SK-N-SH (cell line): ENCODE data around the gene NAMPT. TPM values are rescaled to one million over a fixed set of nuclear protein-coding genes. Genes with fewer than 3 reads are reported as not detected.

ENCODE experiments used
- CTCF ChIA-PET: fragments of 300-600, 350-600 bp; formaldehyde crosslinking; extraction: SDS; loops from one replicate; lab custom pipeline; 2021; lab: Yijun Ruan, JAX
- POLR2A ChIA-PET: fragments of 350-600 bp; sonication (Branson Sonifier 250); formaldehyde crosslinking; extraction: SDS; loops from one replicate; lab custom pipeline; 2020; ENCODE audit warnings: antibody characterized with exemption, inconsistent platforms; lab: Yijun Ruan, JAX
- DNase-seq: peaks from one replicate; pipeline ENCODE4 v3.0.0; 2012
- H2AFZ ChIP-seq: fragments of 200-600 bp; sonication (generic); 2 replicates; pipeline ENCODE4 v1.8.1; 2016; ENCODE audit warnings: antibody characterized with exemption, mild to moderate bottlenecking, low read depth
- H3F3A ChIP-seq: fragments of 200-600 bp; sonication (generic); replicated peaks from 2 replicates; pipeline ENCODE3; 2016; ENCODE audit warnings: antibody characterized with exemption, mild to moderate bottlenecking; ENCODE audit not compliant: insufficient read depth
- H3K27ac ChIP-seq, 2 experiments: fragments of 200-500 bp in 1 of 2; fragments of 200-600 bp in 1 of 2; sonication (Bioruptor generic) in 1 of 2; sonication (generic), shearing (Covaris generic) in 1 of 2; 2 replicates each; pipeline versions ENCODE4 v1.5.1 to v1.6.1; 2014 to 2016; ENCODE audit warnings: low read depth in 2 of 2, inconsistent platforms in 1 of 2, low read length in 1 of 2, mild to moderate bottlenecking in 1 of 2, mixed read lengths in 1 of 2
- H3K27me3 ChIP-seq: fragments of 200-600 bp; sonication (generic), shearing (Covaris generic); 2 replicates; pipeline ENCODE4 v1.6.1; 2016; ENCODE audit warnings: mixed run types; ENCODE audit not compliant: insufficient read depth
- H3K36me3 ChIP-seq, 2 experiments: fragments of 200-500 bp in 1 of 2; fragments of 200-600 bp in 1 of 2; sonication (Bioruptor generic) in 1 of 2; sonication (generic) in 1 of 2; replicated peaks in 1 of 2; 2 replicates each; pipeline versions ENCODE3 to v1.5.1; 2014 to 2016; ENCODE audit warnings: low read length in 1 of 2, mild to moderate bottlenecking in 1 of 2; ENCODE audit not compliant: insufficient read depth in 2 of 2, control insufficient read depth in 1 of 2
- H3K4me1 ChIP-seq, 2 experiments: fragments of 200-500 bp in 1 of 2; fragments of 200-600 bp in 1 of 2; sonication (Bioruptor generic) in 1 of 2; sonication (generic), shearing (Covaris generic) in 1 of 2; 2 replicates each; pipeline versions ENCODE4 v1.5.1 to v1.6.1; 2014 to 2016; ENCODE audit warnings: low read depth in 1 of 2, low read length in 1 of 2, mixed run types in 1 of 2; ENCODE audit not compliant: insufficient read depth in 2 of 2, control insufficient read depth in 1 of 2
- H3K4me2 ChIP-seq: fragments of 200-600 bp; sonication (generic), shearing (Covaris generic); 2 replicates; pipeline ENCODE4 v1.6.1; 2017; ENCODE audit warnings: mixed run types
- H3K4me3 ChIP-seq, 2 experiments: fragments of 200-500 bp in 1 of 2; fragments of 200-600 bp in 1 of 2; sonication (Bioruptor generic) in 1 of 2; sonication (generic), shearing (Covaris generic) in 1 of 2; 2 replicates each; pipeline versions ENCODE4 v1.5.1 to v1.8.1; 2014 to 2016; ENCODE audit warnings: low read depth in 2 of 2, inconsistent platforms in 1 of 2, low read length in 1 of 2, mild to moderate bottlenecking in 1 of 2, mixed read lengths in 1 of 2, moderate library complexity in 1 of 2
- H3K79me2 ChIP-seq: fragments of 200-600 bp; sonication (generic); 2 replicates; pipeline ENCODE4 v1.8.1; 2017; ENCODE audit warnings: mild to moderate bottlenecking; ENCODE audit not compliant: insufficient read depth
- H3K9ac ChIP-seq: fragments of 200-600 bp; sonication (generic); 2 replicates; pipeline ENCODE4 v1.6.1; 2017; ENCODE audit warnings: mixed run types
- H3K9me2 ChIP-seq: fragments of 200-600 bp; sonication (generic); 2 replicates; pipeline ENCODE4 v1.6.1; 2017; ENCODE audit warnings: mixed run types
- H3K9me3 ChIP-seq: fragments of 200-600 bp; sonication (generic); 2 replicates; pipeline ENCODE4 v1.6.1; 2017; ENCODE audit warnings: mixed run types, mild to moderate bottlenecking, moderate library complexity
- H4K20me1 ChIP-seq: fragments of 200-600 bp; sonication (generic); 2 replicates; pipeline ENCODE4 v1.6.1; 2017; ENCODE audit warnings: mild to moderate bottlenecking, mixed run types; ENCODE audit not compliant: insufficient read depth
- CHD2 ChIP-seq: fragments of 150-350 bp; IDR thresholded peaks from 2 replicates; pipeline ENCODE4 v1.6.1; 2018; ENCODE audit warnings: low read length; ENCODE audit not compliant: partially characterized antibody
- ELF1 ChIP-seq: IDR thresholded peaks from 2 replicates; pipeline ENCODE4 v1.4.0; 2012
- FOXM1 ChIP-seq: IDR thresholded peaks from 2 replicates; pipeline ENCODE4 v1.4.0; 2012; ENCODE audit warnings: low read depth, mild to moderate bottlenecking
- JUND ChIP-seq: IDR thresholded peaks from 2 replicates; pipeline ENCODE4 v1.4.0; 2012
- MXI1 ChIP-seq: IDR thresholded peaks from 2 replicates; pipeline ENCODE4 v1.6.1; 2012; ENCODE audit warnings: mild to moderate bottlenecking, low read depth, low read length, improper control_type of control experiment
- PBX3 ChIP-seq: IDR thresholded peaks from 2 replicates; pipeline ENCODE4; 2012
- POLR2AphosphoS5 ChIP-seq: IDR thresholded peaks from 2 replicates; pipeline ENCODE4 v1.6.1; 2012; ENCODE audit warnings: low read depth, low read length
- RAD21 ChIP-seq: IDR thresholded peaks from 2 replicates; pipeline ENCODE4 v1.6.1; 2012; ENCODE audit warnings: mild to moderate bottlenecking, low read length
- RFX5 ChIP-seq: IDR thresholded peaks from 2 replicates; pipeline ENCODE4 v1.6.1; 2012; ENCODE audit warnings: mild to moderate bottlenecking, improper control_type of control experiment, low read length
- SMC3 ChIP-seq: IDR thresholded peaks from 2 replicates; pipeline ENCODE4 v1.6.1; 2012; ENCODE audit warnings: low read depth, low read length, improper control_type of control experiment
- TAF1 ChIP-seq: IDR thresholded peaks from 2 replicates; pipeline ENCODE4 v1.6.1; 2012; ENCODE audit warnings: low read depth, mild to moderate bottlenecking, low read length, moderate library complexity, borderline replicate concordance
- YY1 ChIP-seq: IDR thresholded peaks from 2 replicates; pipeline ENCODE4 v1.4.0; 2012; ENCODE audit warnings: low read depth, mild to moderate bottlenecking
- WGBS: methylation state at CpG from one replicate; pipeline ENCODE4 v1.1.6; 2017; ENCODE audit warnings: low lambda C conversion rate; 5-methylcytosine and 5-hydroxymethylcytosine counted together
- polyA plus RNA-seq, 3 experiments: library from polyadenylated mRNA; depleted of rRNA; stranded (reverse); fragments of >200 nt; gene quantifications; 2 replicates each; pipeline ENCODE4 v1.2.3, GENCODE V29; 2012
- TF ChIP-seq, protein P1 (sequence below): IDR thresholded peaks from 2 replicates; pipeline ENCODE4 v1.4.0; 2012; ENCODE audit warnings: low read depth
- TF ChIP-seq, protein P2 (sequence below): fragments of 150-350 bp; IDR thresholded peaks from 2 replicates; pipeline ENCODE4 v1.6.1; 2017; ENCODE audit warnings: antibody characterized with exemption, low read length, low read depth, borderline replicate concordance
- TF ChIP-seq, protein P3 (sequence below): fragments of 150-350 bp; IDR thresholded peaks from 2 replicates; pipeline ENCODE4 v1.6.1; 2016; ENCODE audit warnings: mild to moderate bottlenecking, low read depth, low read length

NAMPT gene
- polyA plus RNA-seq, 1 of the 3 experiments (the other 2 are of a cell fraction) = 20.1 TPM

- no peak for TF ChIP-seq PBX3
Observed at GRCh38 chr7:106269254-106269961, 15.4 kb downstream of the NAMPT start (continued).

DNA sequence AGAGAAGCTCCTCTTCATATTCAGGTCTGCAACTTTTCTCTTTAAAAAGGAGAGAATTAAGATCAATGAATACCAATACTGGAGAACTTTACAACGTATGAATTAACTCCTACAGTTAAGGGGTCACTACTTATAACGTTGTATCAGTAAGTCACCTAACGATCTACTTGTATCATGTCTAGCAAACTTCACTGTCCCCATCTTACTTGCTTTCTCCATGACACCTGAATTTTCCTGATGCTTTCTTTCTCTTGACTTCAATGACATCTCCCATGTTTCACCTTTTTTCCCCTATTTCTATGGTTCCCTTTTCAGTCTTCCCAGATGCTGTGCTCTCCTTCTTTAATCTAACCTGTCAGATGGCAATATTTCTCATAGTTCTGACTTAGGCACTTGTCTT, 19.6 kb downstream of the NAMPT start:
- 96% methylated on average over 3 of the region's 3 CpGs for WGBS
- Histone ChIP-seq H3K27ac (no peak overlapping the region), H3K36me3 (peaks cover 77 to 95% of the 10 kb centered on the region in 2 experiments), H2AFZ (no peak overlapping the region), H3K79me2 (no peaks in the 10 kb centered on the region), H3K27me3 (no peaks in the 10 kb centered on the region), H3F3A (no peaks in the 10 kb centered on the region), H3K9me2 (no peaks in the 10 kb centered on the region), H3K4me3 (no peak overlapping the region), H4K20me1 (no peaks in the 10 kb centered on the region), H3K4me1 (no peaks in the 10 kb centered on the region), H3K9me3 (no peaks in the 10 kb centered on the region), H3K9ac (no peak overlapping the region), H3K4me2 (no peak overlapping the region)
- POLR2A ChIA-PET = no interaction called here
- no peak for DNase-seq
- CTCF ChIA-PET = interaction anchor here (1.3 kb wide), 1 partner anchor 58 kb away, joined by 3 read pairs; no protein-coding TSS in a partner anchor
- TF ChIP-seq, protein P1, sequence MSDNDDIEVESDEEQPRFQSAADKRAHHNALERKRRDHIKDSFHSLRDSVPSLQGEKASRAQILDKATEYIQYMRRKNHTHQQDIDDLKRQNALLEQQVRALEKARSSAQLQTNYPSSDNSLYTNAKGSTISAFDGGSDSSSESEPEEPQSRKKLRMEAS = no peak
- no peak for TF ChIP-seq PBX3
- no peak for TF ChIP-seq RFX5
- TF ChIP-seq, protein P2, sequence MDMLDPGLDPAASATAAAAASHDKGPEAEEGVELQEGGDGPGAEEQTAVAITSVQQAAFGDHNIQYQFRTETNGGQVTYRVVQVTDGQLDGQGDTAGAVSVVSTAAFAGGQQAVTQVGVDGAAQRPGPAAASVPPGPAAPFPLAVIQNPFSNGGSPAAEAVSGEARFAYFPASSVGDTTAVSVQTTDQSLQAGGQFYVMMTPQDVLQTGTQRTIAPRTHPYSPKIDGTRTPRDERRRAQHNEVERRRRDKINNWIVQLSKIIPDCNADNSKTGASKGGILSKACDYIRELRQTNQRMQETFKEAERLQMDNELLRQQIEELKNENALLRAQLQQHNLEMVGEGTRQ = no peak
- no peak for TF ChIP-seq FOXM1
- no peak for TF ChIP-seq RAD21
- no peak for TF ChIP-seq JUND
- no peak for TF ChIP-seq TAF1
- no peak for TF ChIP-seq SMC3
- TF ChIP-seq ELF1 = no peak

- 95% methylated on average over 2 of the region's 2 CpGs for WGBS
- DNase-seq = no peak
- no peaks in the 10 kb centered on the region for H3K79me2 ChIP-seq
- H3K36me3 ChIP-seq = peaks cover 79 to 91% of the 10 kb centered on the region in 2 experiments
- no peaks in the 10 kb centered on the region for H3K9me2 ChIP-seq
- no peaks in the 10 kb centered on the region for H3K27me3 ChIP-seq
- H3F3A ChIP-seq = no peaks in the 10 kb centered on the region
- TF ChIP-seq, protein P3, sequence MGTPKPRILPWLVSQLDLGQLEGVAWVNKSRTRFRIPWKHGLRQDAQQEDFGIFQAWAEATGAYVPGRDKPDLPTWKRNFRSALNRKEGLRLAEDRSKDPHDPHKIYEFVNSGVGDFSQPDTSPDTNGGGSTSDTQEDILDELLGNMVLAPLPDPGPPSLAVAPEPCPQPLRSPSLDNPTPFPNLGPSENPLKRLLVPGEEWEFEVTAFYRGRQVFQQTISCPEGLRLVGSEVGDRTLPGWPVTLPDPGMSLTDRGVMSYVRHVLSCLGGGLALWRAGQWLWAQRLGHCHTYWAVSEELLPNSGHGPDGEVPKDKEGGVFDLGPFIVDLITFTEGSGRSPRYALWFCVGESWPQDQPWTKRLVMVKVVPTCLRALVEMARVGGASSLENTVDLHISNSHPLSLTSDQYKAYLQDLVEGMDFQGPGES = no peak
- TF ChIP-seq RAD21 (no peak), CHD2 (no peak), MXI1 (no peak), TAF1 (no peak), POLR2AphosphoS5 (no peak), YY1 (no peak)
- TF ChIP-seq, protein P2 = no peak
- H3K9ac ChIP-seq = no peak overlapping the region
- H4K20me1 ChIP-seq = no peaks in the 10 kb centered on the region
- H3K4me1 ChIP-seq = no peaks in the 10 kb centered on the region
- ChIA-PET POLR2A (no interaction called here), CTCF (interaction anchor here (1.0 to 1.1 kb wide), 2 partner anchors 86 to 200 kb away, joined by 3 read pairs; no protein-coding TSS in a partner anchor)
- no peak overlapping the region for H2AFZ ChIP-seq
- H3K4me3 ChIP-seq = no peak overlapping the region
- H3K4me2 ChIP-seq = no peak overlapping the region
- no peak overlapping the region for H3K27ac ChIP-seq
- H3K9me3 ChIP-seq = no peaks in the 10 kb centered on the region
Observed at GRCh38 chr7:106262221-106262881, 22.4 kb downstream of the NAMPT start.
